Fibroblast of the aortic adventitia (primary cell): ENCODE measurements around the gene FSTL1. TPM values are rescaled to one million over a fixed set of nuclear protein-coding genes. Genes with fewer than 3 reads are reported as not detected.
A peak's percentile ranks its signal among the peaks of the same experiment; 100 is the strongest.

Experiments
- DNase-seq: peaks from one replicate; pipeline ENCODE4 v3.0.0-alpha.2; 2010; ENCODE audit warnings: low read depth
- H3K4me3 ChIP-seq: 2 replicates; pipeline ENCODE4 v1.5.1; 2011; ENCODE audit warnings: low read depth, mild to moderate bottlenecking, control low read depth, low read length, moderate library complexity
- total RNA-seq: library from RNA; depleted of rRNA; stranded (reverse); fragments of >200 nt; gene quantifications from 2 replicates; pipeline ENCODE4 v1.2.3, GENCODE V29; 2012; ENCODE audit warnings: low replicate concordance
- TF ChIP-seq, protein P1 (sequence below): IDR thresholded peaks from 2 replicates; pipeline ENCODE4 v1.5.1; 2011; ENCODE audit warnings: mild to moderate bottlenecking, low read length, control low read depth, inconsistent platforms; ENCODE audit not compliant: insufficient read depth

FSTL1 gene
- total RNA-seq, 1 donor, result 765 TPM

DNA sequence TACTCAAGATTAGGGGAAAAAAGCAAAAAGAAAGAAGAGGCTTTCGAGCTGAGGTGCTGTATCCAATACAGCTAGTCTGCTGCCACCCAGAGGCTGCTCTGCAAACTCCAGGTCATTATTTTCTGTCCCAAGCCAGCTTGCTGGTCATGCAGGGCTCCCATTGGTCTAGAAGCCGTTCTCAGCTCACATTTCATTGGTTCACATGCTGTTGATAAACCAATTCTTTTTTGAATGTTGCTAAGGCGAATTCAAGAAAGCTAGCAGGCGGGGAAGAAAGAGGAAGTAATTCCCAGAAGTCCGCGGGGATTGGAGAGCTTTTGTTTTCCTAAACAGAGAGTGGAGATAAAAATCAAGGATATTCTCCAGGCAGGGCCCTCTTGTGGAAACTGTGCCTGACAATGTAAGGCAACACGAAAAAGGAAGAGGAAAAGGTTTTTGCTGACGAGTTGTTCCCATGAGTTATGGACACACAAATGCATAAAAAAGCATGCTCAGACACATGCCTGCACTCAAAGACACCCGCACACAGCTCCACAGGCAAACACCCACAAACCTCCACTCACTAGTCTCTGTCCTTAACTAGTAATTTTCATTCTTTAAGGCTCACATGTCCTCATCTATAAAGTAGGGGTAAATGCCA is 33.4 kb downstream of the FSTL1 start:
- peak overlapping the region; percentile 8 for H3K4me3 ChIP-seq
- TF ChIP-seq, protein P1, sequence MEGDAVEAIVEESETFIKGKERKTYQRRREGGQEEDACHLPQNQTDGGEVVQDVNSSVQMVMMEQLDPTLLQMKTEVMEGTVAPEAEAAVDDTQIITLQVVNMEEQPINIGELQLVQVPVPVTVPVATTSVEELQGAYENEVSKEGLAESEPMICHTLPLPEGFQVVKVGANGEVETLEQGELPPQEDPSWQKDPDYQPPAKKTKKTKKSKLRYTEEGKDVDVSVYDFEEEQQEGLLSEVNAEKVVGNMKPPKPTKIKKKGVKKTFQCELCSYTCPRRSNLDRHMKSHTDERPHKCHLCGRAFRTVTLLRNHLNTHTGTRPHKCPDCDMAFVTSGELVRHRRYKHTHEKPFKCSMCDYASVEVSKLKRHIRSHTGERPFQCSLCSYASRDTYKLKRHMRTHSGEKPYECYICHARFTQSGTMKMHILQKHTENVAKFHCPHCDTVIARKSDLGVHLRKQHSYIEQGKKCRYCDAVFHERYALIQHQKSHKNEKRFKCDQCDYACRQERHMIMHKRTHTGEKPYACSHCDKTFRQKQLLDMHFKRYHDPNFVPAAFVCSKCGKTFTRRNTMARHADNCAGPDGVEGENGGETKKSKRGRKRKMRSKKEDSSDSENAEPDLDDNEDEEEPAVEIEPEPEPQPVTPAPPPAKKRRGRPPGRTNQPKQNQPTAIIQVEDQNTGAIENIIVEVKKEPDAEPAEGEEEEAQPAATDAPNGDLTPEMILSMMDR, result peak; percentile 84
- DNase-seq, result peak; percentile 99

DNA sequence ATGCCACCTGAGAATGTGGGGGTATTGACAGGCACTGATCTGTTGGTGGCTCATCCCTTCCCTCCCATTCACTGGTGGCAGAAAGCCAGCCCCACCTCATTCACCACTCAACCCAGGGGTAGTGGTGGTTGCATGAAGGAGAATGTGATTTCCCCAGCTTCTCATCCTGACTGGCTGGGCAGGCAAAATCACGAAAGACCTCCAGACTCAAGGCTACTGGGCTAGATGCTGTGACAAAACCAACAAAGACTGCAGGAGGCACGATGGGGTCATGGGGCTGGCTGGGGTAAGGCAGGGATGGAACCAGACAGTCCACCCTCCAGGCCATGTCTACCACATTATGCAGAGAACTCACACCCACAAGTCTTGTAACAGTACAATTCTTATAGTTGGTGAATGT is 33.9 kb downstream of the FSTL1 start:
- H3K4me3 ChIP-seq, result peak overlapping the region; percentile 14
- no peak for DNase-seq

DNA sequence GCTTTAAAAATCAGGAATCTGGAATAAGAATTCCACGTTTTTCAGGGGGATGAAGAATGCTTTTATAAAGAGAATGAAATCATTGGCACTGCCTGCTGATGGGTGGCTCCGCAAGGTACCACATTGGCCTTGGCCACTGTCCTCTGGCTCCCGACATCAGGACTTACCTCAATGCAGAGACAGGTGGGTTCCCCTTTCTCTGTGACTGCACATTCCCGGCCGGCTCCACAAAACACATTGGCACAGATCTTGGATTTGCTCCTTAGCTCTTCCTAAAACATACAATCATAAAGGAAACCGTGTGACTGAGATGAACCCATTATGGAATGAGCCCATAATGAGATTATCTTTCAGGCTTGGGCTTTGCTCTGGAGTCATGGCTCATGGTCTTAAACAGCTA is 35.0 kb downstream of the FSTL1 start:
- H3K4me3 ChIP-seq, result no peak overlapping the region
- no peak for DNase-seq
- TF ChIP-seq, protein P1, result no peak

More for the DNA sequence above, 33.9 kb downstream of the FSTL1 start:
- TF ChIP-seq, protein P1, result no peak

DNA sequence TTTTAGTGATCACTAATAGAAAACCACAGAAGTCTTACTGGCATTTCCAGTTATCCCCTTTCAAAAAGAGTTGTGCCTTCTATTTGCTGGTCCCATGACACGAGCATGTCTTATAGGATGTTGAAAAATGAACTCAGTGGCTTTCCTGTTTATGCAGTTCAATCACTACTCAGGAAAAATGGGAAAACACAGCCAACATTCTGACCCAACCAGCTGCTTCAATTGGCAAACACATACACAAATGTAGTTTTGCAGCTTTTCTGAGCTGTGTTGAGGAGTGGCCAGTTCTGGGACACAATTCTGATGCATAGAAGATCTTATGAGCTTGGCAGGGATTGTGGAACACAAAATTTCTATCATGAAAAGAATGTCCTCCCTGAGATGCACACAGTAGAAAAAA is 40.3 kb downstream of the FSTL1 start:
- TF ChIP-seq, protein P1, result no peak
- DNase-seq, result peak; percentile 40

DNA sequence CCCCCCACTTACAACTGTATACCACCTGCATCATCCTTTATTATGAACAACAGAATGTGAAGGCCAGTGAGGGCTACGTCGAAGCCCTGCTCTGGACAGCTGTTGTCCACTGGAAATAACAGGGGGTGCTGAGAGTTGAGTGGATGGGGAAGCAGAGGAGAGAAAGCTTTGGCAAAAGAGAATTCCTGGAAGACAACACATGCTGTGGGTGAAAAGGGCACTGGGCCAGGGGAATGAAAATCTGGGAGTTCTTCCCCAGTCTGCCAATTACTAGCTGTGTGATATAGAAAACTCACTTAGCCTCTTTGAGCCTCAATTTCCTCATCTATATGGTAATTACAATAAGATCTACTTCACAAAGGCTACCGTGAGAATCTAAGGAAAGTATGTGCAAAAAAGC is 40.7 kb downstream of the FSTL1 start:
- H3K4me3 ChIP-seq, result no peak overlapping the region
- DNase-seq, result no peak
- TF ChIP-seq, protein P1, result no peak

More for the DNA sequence above, 40.3 kb downstream of the FSTL1 start:
- H3K4me3 ChIP-seq, result no peak overlapping the region

DNA sequence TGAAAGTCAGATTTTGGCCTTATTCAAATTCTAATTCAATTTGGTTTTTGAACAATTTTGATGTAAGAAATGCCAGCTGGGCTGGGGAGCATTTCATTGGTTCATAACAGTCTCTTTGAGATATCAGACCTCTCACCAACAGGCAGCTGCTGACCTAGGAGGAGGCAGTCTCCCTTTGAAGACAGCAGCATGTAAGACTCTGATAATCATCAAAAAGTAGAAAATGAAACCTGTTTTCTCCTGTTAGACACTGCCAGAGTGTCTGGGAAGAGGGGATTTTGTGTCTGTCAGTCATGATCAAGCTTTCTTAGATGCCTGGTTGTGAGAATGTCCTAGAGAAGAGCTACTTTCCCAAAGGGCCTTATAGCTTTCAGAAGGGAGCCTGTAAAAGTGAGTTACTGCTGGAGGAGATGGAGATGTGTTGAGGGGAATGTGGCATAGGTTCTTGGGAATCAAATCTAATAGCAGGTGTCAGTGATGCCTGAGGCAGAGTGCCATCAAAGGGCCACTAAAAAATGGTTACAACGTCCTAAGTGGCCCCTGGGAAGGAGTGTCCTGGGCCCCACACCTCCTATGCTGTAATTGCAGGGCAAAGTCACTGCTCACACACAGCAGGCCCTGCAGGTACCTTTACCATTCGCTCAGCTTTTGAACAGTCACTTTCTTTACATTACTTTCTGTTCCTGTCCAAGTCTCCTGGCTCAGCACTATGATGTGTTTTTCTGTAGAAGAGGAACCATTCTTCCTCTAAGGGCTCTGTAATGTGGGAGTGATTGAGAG is 43.1 kb downstream of the FSTL1 start:
- TF ChIP-seq, protein P1, result no peak
- DNase-seq, result no peak
- H3K4me3 ChIP-seq, result no peak overlapping the region
